GM10266 (cell line): ENCODE measurements around the gene C1QTNF5.

ENCODE experiments used
- DNase-seq: peaks from one replicate; pipeline ENCODE4 v3.0.0; 2012; ENCODE audit errors: extremely low spot score
- CTCF ChIP-seq: IDR thresholded peaks from 2 replicates; pipeline ENCODE4 v1.5.1; 2012; ENCODE audit warnings: mild to moderate bottlenecking, low read depth; ENCODE audit not compliant: control insufficient read depth, insufficient read depth; ENCODE audit errors: missing control alignments

C1QTNF5 gene

GRCh38 chr11:119309411-119309810 lies 31.3 kb downstream of the C1QTNF5 start:
- TF ChIP-seq CTCF = no peak
- DNase-seq = no peak

GRCh38 chr11:119307974-119308373 lies 32.7 kb downstream of the C1QTNF5 start:
- no peak for DNase-seq
- TF ChIP-seq CTCF = no peak

- TF ChIP-seq CTCF = peak; percentile 14
- DNase-seq = no peak
Observed at GRCh38 chr11:119307219-119307618, 33.5 kb downstream of the C1QTNF5 start.

- no peak for DNase-seq
- no peak for TF ChIP-seq CTCF
Observed at GRCh38 chr11:119306373-119306890, 34.3 kb downstream of the C1QTNF5 start.

- TF ChIP-seq CTCF = no peak
- no peak for DNase-seq
Observed at GRCh38 chr11:119305556-119306372, 34.9 kb downstream of the C1QTNF5 start.

- no peak for DNase-seq
- TF ChIP-seq CTCF = no peak
Observed at GRCh38 chr11:119303227-119303718, 37.4 kb downstream of the C1QTNF5 start.

- no peak for DNase-seq
- no peak for TF ChIP-seq CTCF
Observed at GRCh38 chr11:119300198-119300964, 40.3 kb downstream of the C1QTNF5 start.
